AG09319 (cell line): Measurements from ENCODE around the gene JPH4.

ENCODE experiments used
- DNase-seq: peaks from one replicate; pipeline ENCODE4 v3.0.0-alpha.2; 2010; ENCODE audit warnings: low read depth; ENCODE audit errors: extremely low read depth
- TF ChIP-seq, protein P1 (sequence below): IDR thresholded peaks from 2 replicates; pipeline ENCODE4 v1.5.1; 2011; ENCODE audit warnings: low read depth, mild to moderate bottlenecking, inconsistent platforms, low read length, moderate library complexity

JPH4 gene

GRCh38 chr14:23578560-23579310 is at the start of gene JPH4:
Gene JPH4 (minus strand): TSS chr14:23578790. CDS start chr14:23577453, 1,337 bp downstream.
- TF ChIP-seq, protein P1, sequence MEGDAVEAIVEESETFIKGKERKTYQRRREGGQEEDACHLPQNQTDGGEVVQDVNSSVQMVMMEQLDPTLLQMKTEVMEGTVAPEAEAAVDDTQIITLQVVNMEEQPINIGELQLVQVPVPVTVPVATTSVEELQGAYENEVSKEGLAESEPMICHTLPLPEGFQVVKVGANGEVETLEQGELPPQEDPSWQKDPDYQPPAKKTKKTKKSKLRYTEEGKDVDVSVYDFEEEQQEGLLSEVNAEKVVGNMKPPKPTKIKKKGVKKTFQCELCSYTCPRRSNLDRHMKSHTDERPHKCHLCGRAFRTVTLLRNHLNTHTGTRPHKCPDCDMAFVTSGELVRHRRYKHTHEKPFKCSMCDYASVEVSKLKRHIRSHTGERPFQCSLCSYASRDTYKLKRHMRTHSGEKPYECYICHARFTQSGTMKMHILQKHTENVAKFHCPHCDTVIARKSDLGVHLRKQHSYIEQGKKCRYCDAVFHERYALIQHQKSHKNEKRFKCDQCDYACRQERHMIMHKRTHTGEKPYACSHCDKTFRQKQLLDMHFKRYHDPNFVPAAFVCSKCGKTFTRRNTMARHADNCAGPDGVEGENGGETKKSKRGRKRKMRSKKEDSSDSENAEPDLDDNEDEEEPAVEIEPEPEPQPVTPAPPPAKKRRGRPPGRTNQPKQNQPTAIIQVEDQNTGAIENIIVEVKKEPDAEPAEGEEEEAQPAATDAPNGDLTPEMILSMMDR = no peak
- DNase-seq = no peak

GRCh38 chr14:23627961-23628360 is 49.4 kb upstream of the JPH4 start:
- TF ChIP-seq, protein P1 = no peak
- DNase-seq = no peak

GRCh38 chr14:23626946-23627345 is 48.4 kb upstream of the JPH4 start:
- TF ChIP-seq, protein P1 = no peak
- DNase-seq = no peak

DNA sequence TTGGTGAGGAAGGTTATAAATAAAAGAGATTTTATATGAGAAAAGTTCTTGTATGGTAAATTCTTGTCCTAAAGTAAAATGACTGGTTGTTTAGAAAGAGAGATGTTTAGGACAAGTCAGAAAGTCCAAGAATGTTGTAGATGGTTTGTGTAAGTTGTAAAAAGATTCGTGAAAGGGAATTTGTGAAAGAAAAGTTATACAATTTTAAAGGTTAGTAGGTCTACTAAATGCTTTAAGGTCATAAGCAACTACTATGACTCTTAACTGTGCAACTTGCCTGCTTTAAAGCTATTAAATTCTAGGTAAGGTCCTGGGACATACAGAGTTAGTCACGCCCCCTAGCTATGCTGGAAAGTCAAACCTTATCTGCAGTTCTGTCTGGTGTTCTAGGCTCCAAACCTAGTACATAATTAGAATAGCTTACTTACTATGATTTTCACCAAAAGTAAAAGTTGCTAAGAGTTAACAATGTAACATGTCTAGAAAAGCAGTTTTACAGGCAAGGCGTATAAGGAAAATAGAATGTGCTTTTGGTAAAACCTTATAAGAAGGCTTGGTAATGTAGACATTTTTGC is 46.3 kb upstream of the JPH4 start:
- DNase-seq = no peak
- TF ChIP-seq, protein P1 = no peak

DNA sequence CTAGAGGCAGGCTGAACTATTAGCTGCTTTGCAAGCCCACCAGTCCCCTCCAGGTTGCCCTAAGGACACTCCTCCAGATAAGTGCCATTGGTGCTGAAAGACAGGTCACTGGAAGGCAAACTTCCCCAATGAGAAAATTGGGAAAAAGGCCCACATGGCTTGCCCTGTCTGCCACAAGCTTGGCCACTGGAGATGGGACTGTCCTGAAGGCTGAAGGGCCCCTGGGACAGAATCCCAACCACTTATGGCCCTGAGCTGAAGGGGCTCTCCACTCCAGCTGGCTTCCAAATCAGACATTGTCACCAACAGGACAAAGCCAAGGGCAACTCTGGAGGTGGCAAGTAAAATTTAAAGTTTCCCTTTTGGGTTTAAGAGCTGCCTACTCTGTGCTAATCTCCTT is 45.4 kb upstream of the JPH4 start:
- no peak for DNase-seq
- TF ChIP-seq, protein P1 = no peak

GRCh38 chr14:23622990-23623389 is 44.4 kb upstream of the JPH4 start:
- TF ChIP-seq, protein P1 = no peak

GRCh38 chr14:23621932-23622730 is 43.5 kb upstream of the JPH4 start:
- DNase-seq = no peak
- TF ChIP-seq, protein P1 = no peak

More at GRCh38 chr14:23622990-23623389, 44.4 kb upstream of the JPH4 start:
- no peak for DNase-seq
